ENCODE results near the gene MIOX. TPM values are rescaled to one million over a fixed set of nuclear protein-coding genes. Genes with fewer than 3 reads are reported as not detected.

Gene MIOX
- total RNA-seq, 1 donor from 2014 or later: not detected

DNA sequence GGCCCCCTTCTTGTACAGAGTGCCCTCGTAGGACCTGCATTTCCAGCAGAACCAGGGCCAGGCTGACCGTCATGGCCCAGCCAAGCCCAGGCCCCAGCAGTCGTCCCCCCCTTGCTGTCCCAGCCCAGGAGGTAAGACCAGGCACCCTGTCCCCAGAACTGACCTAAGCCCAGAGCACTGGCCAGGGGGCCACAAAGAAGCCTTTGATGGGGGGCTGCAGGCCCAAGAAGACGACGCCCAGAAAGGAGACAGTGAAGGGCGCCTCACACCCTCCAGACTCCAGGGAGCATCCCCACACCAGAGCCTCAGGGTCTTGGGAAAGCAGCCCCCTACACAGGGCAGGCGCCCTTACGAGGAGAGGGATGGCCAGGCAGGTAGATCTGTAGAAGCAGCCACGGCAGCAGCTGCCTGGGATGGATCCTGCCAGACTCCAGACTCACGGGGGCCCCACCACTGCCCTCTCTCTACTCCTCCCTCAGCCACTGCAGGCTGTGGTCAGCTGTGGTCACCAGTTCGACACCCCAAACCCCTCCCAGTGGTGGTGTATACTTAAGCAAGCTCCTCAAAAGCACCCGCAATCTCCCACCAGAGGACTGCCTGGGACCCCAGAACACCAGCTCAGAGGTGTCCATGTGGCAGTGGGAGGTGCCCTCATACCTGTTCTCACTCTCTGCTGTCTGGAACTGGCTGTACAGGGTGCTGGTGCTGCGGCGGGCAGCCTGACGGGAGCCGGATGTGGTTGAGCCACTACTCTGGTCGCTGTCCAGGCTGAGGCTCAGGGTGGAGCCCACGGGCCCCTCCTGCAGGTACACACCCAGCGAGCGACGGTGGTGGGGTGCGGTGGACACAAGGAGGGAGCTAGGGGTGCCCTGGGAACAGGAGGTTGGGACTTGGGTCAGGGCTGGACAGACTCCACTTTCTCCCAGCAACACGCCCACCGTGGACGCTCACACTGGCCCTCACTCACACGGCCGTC is 38.8 kb upstream of the MIOX start:
- intact Hi-C loops (cut with micrococcal nuclease): no loop called here
- ATAC-seq: no peak
- no peak for DNase-seq

DNA sequence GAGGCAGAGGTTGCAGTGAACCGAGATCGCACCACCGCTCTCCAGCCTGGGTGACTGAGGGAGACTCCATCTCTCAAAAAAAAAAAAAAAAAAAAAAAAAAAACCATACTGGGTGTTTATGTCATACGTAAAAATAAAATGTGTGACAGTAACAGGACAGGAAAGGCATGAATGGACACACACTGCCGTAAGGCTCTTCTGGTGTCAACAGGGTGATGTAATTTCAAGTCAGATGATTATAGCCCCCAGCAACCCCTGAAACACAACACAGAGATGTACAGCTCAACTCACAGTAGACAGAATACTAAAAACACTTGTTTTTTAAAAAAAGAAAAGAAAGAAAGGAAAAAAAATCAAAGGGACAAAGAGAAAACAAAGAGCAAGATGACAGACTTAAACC is 34.0 kb upstream of the MIOX start:
- intact Hi-C loops (cut with micrococcal nuclease): no loop called here

GRCh38 chr22:50454556-50455075 is 32.0 kb upstream of the MIOX start:
- DNase-seq (no peak), ATAC-seq (no peak)
- intact Hi-C loops (cut with micrococcal nuclease): no loop called here

More for the DNA sequence above, 34.0 kb upstream of the MIOX start:
- DNase-seq: no peak
- no peak for ATAC-seq

DNA sequence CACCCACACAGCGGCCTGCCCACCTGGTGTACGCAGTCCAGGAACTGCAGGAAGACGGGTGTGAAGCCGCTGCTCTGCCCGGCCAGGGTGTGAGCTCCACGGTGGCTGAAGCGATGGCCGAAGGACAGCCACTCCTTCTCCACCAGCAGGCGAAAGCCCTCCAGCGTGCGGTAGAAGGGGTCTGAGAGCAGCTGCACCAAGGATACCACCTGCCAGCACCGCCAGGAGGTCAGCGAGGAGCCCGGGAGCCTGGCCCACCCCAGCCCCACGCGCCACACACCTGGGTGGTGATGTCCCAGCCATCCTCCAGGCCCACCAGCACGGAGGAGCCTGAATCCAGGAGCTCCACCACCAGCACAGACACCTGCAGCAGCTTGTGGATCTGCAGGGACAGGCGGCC is 31.5 kb upstream of the MIOX start:
- ATAC-seq (no peak), DNase-seq (no peak)
- intact Hi-C loops (cut with micrococcal nuclease): no loop called here

- ATAC-seq: no peak
- intact Hi-C loops (cut with micrococcal nuclease): no loop called here
- no peak for DNase-seq
These were observed 30.6 kb upstream of the MIOX start for GRCh38 chr22:50456026-50456425.

GRCh38 chr22:50456466-50457234 is 30.0 kb upstream of the MIOX start:
- intact Hi-C loops (cut with micrococcal nuclease): no loop called here
- DNase-seq (no peak), ATAC-seq (no peak)

GRCh38 chr22:50459016-50459415 is 27.6 kb upstream of the MIOX start:
- DNase-seq: no peak
- intact Hi-C loops (cut with micrococcal nuclease): no loop called here
- ATAC-seq: no peak

- DNase-seq (no peak), ATAC-seq (no peak)
- intact Hi-C loops (cut with micrococcal nuclease): no loop called here
These were observed 27.0 kb upstream of the MIOX start for GRCh38 chr22:50459496-50460140.

GRCh38 chr22:50460938-50461337 is 25.7 kb upstream of the MIOX start:
- intact Hi-C loops (cut with micrococcal nuclease): no loop called here
- DNase-seq (no peak), ATAC-seq (no peak)

GRCh38 chr22:50461536-50461935 is 25.1 kb upstream of the MIOX start:
- intact Hi-C loops (cut with micrococcal nuclease): no loop called here
- DNase-seq (no peak), ATAC-seq (no peak)

- ATAC-seq (no peak), DNase-seq (no peak)
- intact Hi-C loops (cut with micrococcal nuclease): no loop called here
These were observed 24.6 kb upstream of the MIOX start for GRCh38 chr22:50461979-50462540.

DNA sequence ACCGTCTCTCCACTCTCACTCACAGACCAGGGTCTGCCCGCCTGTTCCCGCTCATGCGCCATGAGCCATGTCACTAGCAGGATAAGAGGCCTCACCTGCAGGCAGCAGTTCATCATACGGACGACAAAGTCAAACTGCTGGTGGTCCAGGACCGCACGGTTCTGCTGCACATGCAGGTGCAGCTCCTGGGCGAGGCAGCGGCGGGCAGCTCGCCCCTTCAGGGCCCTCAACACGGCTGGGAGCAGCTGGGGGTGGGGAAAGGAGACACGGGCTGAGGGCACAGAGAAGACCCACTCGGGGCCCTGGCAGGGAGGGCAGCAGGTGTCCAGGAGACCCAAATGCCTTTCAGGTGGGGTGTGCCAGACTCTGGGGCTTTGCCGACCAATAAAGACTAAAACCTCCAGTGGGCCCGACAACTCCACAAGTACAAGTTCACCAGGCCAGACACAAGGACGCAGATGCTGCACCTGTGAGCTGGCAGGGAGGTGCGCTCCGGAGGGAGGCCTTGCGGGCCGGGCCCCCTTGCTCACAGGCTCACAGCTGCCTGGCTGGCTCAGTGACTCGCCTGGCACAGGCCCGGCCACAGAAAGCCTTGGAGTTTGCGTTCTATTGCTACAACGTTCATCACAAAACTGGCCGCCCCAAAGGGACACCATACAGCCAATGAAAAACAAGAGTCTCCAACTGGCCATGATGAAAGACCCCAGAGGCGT is 23.3 kb upstream of the MIOX start:
- intact Hi-C loops (cut with micrococcal nuclease): no loop called here
- no peak for ATAC-seq
- no peak for DNase-seq

- intact Hi-C loops (cut with micrococcal nuclease): no loop called here
- DNase-seq (no peak), ATAC-seq (no peak)
These were observed 22.2 kb upstream of the MIOX start for GRCh38 chr22:50464451-50464850.

DNA sequence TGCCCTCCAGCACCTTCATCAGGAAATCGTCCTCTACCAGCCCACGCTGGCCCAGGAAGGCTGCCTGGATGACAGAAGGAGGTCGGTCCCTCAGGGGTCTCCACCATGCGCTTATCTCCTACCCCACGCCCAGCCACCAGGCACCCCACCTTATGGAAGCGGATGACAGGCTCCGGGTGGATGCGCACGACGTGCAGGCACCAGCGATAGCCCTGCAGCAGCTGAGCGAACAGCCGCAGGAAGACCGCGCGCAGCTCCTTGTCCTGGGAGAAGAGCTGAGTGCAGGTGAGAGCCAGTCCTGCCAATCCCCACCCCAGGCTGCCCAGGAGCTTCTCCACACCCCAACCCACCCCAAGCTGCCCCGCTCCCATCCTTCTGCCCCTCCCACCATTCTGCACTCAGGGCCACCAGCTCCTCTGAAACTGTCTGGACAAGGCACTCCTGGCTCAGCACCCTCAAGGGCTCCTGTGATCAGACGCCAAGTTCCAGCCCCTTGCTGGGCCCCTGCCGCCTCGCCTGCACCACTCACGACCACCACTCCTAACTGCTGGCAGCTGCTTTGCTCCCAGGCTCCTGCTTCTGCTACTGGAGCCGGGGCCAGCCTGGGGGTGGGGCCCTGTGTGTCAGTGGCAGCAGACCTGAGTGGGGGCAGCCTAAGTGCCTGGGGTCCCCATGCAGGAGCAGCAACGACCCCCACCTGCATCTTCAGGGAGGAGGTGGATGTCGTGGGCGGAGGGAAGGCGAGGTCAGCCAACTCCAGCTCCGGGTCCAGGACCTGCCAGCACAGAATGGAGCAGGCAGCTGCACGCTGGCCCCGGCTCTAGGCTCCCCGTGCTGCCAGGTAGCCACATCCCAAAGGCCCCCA is 21.4 kb upstream of the MIOX start:
- intact Hi-C loops (cut with micrococcal nuclease): no loop called here
- DNase-seq: no peak
- ATAC-seq: no peak

GRCh38 chr22:50467341-50467740 is 19.3 kb upstream of the MIOX start:
- ATAC-seq (no peak), DNase-seq (no peak)
- intact Hi-C loops (cut with micrococcal nuclease): no loop called here

GRCh38 chr22:50467773-50468440 is 18.8 kb upstream of the MIOX start:
- ATAC-seq (no peak), DNase-seq (no peak)
- intact Hi-C loops (cut with micrococcal nuclease): no loop called here

- no peak for ATAC-seq
- intact Hi-C loops (cut with micrococcal nuclease): no loop called here
- DNase-seq: no peak
These were observed 18.0 kb upstream of the MIOX start for GRCh38 chr22:50468626-50469025.
